Measurements from ENCODE around the gene CCDC187.
A peak's percentile ranks its signal among the peaks of the same experiment; 100 is the strongest.

Gene CCDC187

DNA sequence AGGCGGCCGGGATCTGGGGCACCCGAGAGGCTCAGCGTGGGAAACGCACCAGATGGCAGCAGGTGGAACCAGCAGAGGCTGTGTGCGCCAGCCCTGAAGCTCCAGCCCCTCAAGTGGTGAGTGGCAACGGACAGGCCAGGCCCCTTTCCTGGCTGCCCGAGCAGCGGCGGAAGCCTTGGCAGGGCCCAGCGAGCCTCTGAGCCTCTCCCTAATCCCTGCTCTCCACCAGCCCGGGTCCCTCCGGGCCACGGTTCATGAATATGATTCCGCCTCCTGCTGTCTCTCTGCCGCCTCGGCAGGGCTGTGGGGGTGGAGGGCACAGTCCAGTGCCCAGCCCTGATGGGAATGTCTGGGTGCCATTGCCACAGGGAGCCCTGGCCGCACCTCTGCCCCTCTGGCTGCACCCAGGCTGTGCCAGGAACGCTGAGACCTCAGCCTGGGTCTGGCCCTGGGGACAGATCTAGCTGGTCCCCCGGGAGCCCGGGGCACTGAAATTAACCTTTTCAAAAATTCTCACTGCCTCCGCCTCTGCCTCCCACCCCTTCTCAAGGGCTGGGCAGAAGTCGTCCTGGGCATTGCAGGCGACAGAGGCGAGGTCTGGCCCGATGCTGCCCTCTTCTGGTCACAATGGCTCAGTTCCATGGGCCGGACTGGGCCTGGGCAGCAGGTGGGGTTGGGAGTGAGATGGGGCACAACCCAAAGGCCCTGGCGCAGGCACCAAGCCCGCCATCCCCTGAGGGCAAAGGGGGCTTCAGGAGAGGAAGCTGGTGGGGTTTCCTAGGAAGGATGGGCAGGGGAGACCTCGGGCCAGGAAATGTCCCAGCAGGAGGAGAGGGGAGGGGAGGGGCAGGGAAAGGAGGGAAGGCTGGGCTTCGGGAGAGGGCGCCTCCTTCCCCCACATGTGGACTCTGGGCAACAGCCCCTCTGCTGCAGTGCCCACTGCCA, 20.3 kb downstream of the CCDC187 start:
- peak; percentile 71 for DNase-seq (ENCODE audit: low spot score)

DNA sequence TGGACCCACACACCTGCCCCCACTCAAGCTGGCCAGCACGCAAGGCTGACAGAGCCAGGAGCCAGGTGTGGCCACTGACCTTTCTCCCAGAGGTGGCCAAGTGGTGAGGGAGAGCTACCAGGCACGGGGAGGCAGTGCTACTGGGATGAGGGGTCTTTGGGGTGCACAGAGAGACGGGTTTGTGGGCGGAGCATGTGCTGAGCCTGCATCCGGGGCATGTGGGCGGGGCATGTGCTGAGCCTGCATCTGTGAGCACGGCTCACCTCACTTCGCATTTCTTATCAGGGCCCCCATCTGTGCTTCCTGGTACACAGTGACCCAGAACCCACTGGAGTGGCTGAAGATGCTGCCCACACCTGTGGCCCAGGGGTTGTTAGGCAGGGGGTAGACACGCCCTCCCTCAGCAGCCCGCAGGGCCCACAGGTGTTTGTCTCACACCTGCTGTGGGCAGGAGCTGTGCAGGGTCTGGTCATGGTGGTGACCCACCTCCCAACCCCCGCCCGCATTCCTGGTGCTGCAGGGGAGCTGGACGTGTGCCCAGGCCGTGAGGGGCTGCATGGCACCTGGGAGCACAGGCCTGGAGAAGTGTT, 21.5 kb downstream of the CCDC187 start:
- no peak for DNase-seq (ENCODE audit: low spot score)

DNA sequence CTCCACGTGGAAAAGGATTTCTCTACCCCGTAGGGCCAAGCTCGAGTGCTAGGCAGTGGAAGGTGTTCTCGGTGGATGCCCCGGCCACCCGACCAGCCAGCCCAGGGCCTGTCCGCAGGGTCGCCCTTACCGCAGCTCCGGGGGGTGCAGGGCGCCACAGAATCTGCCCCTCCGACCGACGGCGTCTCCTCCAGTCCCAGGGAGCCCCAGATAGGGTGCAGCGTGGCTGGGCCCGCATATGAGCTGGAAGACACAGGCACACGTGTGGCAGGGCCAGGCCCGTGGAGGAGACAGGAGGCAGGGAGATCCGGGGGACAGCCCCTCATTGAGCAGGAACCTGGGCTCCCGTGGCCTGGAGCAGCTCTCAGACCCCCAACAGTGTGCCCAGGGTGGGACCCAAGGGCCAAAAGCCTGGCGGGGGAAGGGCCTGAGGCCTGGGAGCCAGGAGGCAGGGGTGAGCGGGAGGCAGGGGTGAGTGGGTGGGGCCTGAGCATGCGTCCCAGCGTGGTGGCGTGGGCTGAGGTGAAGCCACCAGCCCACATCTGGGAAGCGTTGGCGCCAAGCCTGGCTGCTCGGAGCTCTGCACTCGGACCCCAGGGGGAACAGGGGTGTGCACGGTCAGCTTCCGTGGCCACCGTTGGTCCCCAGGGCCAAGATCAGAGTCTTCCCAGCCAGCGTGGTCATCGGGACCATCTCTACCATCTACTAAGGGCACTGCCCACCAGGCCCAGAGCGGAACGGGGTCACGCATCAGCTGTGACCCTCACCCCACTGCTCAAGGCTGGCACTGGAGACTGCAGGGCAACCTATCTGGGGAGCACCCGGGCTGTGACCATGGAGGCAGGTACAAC, 22.2 kb downstream of the CCDC187 start:
- no peak for DNase-seq (ENCODE audit: low spot score)

DNA sequence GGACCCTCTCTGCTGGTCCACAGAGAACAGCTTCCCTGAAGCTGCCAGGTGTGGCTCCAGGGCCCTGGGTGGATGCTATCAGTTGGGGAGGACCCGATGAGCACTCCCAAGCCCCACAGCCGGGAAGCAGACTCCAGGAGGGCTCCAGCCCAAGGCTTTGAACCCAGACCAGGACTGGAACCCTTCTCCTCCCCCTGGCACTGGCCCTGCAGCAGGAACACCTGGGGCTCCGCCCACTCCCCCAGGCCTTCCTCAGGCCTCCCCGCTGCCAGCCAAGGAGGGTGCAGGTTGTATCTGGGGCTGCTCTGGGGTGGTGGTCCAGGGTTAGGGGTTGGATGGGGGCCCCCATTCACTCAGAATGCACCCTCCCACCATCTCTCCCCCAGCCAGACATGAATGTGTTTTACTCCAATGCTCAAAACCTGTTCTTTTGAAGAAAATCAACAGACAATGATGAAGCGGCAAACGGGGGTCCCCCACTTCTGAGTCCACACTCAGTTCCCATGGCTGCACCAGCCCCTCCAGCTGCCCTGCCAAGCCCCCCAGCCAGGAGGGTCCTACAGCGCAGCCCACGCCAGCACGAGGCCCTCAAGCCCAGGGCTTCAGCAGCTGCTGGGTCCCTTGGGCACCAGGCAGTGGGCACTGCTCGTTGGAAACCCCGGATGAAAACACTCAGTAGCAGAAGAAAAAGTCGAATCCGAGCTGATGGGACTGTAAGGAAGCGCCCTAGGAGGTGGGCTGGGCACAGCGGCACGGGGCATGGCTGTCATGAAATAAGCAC, 23.2 kb downstream of the CCDC187 start:
- DNase-seq (ENCODE audit: low spot score) = no peak

DNA sequence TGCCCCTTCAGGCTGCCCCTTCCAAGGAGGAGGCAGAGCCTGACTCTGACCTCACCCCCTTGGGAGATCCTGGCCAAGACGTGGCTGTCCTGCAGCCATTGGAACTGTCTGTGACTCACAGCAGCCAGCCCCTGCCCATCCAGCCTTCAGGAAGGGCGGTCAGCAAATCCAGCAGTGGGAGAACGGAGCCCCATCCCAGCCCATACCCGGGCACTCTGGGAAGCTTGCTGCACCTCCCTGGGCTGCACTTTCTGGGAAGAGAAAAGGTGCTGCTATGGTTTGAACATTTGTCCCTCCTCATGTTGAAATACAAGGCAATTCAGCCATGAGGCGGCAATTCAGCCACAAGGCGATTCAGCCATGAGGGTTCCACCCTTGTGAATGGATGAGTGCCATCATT, 24.4 kb downstream of the CCDC187 start:
- no peak for DNase-seq (ENCODE audit: low spot score)

DNA sequence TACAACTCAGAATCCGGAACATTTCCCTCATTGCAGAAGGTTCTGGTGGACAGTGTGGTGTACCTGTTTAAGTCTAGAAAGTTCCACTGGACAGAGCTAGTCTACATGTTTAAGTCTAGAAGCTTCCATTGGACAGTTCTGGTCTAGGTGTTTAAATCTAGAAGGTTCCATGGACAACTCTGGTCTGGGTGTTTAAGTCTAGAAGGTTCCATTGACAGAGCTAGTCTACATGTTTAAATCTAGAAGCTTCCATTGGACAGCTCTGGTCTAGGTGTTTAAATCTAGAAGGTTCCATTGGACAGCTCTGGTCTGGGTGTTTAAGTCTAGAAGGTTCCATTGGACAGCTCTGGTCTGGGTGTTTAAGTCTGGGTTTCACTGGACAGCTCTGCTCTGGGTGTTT, 25.0 kb downstream of the CCDC187 start:
- DNase-seq (ENCODE audit: low spot score) = no peak

DNA sequence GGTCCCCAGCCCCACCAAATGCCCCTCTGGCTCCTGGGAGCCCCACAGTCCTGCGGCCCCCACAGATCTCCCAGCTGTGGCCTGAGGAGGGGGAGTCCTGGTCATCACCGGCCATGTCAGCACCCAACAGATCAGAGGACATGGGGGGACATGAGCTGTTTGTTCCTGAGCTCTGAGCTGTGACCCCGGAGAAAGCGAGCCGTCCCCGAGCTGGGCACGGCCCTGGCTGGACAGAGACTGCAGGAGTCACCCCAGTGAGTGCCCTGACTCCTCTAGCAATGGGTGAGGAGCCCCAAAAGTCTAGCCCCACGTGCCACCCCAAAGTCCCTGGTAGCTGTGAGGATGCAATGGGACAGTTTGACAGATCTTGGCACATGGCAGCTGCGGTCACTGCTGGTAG, 25.7 kb downstream of the CCDC187 start:
- no peak for DNase-seq (ENCODE audit: low spot score)

DNA sequence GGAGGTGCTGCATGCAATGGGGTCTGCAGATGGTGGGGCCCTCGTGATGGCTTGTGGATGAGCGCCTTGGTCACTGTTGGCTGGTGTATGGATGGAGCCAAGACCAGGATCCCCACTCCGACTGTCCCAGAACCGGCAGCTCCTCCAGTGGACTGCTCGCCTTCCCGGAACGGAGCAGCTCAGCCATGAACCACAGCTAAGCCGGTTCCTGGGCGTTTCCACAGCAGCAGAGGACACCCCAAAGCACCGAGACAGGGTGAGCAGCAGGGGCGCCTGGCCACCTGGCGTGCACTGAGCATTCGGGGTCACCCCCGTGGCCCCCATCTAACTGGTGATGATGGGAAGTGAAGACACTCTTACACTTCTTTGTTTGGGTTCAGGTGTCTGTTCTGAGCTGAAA, 26.1 kb downstream of the CCDC187 start:
- no peak for DNase-seq (ENCODE audit: low spot score)

DNA sequence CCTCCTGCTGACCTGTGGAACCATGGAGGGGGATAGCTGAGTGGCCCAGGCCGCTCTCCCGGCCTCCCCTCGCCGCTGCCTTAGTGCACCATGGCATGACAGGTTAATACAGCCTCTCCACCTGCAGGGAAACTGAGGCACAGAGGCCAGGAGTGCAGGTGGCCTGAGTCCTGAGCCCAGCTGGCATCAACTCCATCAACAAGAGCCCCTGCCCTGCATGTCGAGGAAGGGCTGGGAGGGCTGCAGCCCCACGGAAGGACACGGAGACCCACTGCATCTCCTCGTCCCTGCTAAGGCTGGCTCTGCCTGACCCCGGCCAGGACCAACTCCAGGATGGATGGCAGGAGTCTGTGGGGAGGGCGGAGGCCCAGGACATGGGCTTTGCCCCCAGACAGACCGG, 27.2 kb downstream of the CCDC187 start:
- no peak for DNase-seq (ENCODE audit: low spot score)

DNA sequence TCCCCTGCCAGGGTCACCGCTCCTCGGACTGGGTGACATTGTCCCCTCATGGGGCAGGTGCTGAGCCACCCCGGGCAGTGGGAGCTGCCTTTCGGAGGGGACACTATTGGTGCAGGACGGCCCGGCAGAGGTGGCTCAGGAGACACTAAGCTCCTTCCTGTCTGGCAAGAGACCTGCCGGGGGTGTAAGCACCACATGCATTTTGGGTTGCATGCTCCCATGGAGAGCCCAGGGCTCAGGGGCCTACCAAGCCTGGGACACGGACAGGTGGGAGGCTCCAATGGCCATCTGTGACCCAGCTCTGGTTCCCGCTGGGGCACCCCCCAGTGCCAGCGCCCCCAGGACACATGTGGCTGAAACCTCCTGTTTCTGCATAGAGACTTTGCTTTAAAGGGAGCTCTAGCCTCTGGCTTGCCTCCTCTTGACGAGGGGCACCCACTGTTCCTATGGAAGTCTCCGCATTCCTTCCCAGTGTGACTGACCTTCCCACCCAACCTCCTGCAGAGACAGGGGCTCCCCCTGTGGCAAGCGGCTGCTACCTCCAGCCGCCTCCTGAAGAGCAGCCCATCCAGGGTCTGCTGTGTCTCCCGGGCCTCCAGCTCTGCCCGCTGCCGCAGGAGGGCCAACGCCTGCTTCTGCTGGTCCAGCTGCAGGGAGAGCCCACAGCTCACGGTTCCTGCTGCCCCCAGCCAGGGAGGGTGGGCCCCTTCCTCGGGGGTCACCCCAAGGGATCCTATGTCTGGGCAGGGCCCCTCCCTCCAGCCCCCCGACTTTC, 28.1 kb downstream of the CCDC187 start:
- DNase-seq (ENCODE audit: low spot score) = no peak

DNA sequence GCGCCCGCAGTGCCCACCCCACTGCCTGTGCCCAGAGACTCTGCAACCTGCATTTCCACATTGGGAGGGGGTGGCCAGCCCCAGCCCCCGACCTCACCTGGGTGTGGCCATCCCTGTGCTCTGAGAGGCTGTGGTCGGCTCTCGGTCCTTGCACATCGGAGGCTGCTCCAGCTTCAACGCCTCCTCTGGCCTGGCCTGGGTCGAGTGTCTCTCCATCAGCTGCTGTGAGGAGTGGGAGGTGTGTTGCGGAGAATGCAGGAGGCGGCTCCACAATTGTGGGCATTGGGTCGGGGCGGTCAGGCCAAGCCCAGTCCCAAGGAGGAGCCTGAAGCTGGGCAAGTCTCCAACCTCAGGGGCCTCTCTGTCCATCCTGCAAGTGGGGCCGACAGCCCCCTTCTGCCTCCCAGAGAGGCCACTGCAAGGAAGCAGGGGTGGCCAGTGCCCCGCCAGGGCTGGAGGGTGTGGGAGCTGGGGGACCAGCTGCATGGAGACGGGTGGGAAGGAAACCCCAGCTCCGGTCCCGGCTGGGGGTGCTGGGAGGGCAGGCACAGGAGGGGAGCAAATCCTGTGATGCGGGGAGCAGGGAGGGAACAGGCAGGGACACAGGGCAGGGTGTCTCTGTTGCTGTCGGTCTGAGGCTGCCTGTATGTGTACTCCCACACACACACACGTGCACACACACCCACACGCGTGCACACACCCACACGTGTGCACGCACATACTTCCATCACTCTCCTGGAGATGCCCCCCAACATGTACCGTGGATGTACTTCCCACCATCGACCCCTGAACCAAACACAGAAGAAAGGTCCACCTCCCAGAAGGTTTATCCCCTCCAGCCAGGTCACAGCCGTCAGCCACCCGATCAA, 28.9 kb downstream of the CCDC187 start:
- no peak for DNase-seq (ENCODE audit: low spot score)

DNA sequence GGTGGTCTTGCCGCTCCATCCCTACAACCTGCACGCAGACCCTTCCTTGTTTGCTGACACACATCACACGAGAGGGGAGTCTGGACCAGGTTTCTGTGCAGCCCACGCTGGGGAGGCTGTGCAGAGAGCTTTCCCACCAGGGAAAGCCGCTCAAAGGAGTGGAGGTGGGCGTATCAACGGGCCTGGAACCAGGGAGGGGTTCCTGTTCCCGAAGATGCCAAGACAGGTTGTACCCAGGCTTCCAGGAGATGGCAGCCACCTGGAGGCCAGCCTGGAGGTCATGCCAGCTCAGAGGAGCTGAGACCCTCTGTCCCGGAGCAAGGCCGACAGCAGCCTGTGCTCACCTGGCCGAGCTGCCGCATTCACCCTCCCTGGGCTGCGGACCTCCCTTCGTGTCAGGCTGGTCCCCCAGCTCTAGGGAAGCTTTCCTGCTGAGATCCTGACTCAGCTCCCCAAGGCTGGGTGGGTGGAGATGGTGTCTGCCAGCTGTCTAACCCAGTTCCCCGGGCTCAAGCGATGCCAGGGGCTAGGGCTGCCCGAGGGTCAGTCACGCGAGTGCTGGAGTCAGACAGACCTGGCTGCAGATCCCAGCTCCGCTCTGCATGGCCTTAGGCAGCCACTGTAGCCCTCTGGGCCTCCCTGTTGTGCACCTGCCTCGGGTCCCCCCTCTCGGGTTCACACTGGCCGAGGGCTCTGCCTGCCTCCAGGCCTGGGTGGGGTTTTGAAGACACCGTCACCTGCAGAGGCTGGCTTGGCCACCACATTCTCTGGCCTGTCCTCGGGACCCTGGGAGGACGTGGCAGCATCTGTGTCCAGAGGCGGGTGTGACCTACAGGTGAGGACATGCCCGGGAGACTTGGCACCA, 29.7 kb downstream of the CCDC187 start:
- DNase-seq (ENCODE audit: low spot score) = no peak

DNA sequence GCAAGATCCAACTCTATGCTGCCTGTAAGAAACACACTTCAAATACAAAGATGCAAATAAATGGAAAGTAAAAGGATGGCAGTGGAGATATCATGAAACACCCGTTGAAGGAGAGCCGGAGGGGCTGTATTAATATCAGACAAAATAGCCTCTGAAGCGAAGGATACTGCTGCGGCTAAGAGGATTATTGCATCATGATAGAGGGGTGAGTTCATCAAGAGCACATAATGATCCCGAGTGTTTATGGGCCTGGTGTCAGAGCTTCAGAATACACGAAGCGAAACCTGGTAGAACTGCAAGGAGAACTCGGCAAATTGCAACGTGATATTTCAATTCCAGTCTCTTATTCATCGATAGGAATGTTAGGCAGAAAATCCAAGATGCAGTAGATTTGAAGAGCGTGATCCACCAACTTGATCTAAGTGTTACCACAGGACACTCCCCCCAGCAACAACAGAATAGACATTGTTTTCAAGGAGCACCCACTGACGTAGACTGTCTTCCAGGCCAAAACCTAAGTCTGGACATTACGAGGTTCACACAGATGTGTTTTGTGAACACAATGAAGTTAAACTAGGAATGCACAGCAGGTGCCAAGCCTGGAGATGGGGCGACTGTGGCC, 30.5 kb downstream of the CCDC187 start:
- no peak for DNase-seq (ENCODE audit: low spot score)

DNA sequence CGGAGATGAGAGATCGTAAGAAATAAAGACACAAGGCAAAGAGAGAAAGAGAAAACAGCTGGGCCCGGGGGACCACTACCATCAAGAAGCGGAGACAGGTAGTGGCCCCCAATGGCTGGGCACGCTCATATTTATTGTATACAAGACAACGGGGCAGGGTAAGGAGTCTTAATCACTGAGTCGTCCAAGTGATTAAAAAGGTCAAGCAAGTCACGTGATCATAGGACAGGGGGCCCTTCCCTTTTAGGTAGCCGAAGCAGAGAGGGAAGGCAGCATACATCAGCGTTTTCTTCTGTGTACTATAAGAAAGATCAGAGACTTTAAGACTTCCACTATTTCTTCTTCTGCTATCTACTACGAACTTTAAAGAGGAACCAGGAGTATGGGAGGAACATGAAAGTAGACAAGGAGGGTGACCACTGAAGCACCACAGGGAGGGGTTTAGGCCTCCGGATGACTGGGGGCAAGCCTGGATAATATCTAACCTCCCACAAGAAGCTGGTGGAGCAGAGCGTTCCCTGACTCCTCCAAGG, 33.7 kb downstream of the CCDC187 start:
- DNase-seq (ENCODE audit: low spot score) = no peak

DNA sequence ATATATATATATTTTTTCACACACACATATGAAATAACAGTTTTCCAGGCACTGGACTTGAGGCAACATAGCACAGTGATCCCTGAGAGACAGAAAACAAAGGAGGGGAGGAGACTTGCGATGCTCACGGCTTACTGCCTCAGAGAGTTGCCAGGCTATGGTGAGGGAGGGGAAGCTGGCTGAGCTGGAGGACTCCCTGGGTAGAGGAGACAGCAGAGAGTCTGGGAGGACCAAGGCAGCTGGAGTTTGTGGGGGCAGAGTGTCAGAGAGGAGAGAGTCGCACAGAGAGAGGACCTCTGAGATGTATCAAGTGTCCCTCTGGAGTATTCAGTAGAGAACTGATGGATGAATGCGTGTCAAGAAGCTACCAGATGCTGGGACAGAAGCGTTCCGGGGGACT, 35.2 kb downstream of the CCDC187 start:
- DNase-seq (ENCODE audit: low spot score) = no peak

DNA sequence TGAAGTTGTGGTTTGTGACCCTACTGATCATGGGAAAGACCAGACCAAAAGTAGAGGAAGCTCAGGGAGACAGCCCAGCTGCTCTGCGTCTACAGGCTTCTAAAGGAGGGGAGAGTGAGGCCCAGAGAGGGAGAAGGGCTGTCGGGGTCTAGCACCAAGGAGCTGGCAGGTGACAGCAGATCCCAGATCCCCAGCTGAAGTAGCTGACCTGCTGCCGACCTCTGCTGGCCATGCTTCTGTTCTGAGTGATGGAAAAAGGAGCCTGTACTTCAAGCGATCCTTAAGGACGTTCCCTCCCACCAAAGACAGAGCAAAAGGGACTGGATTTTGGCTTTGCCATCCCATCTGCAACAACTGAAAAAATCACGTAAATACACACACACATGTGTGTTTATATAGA, 35.6 kb downstream of the CCDC187 start:
- DNase-seq (ENCODE audit: low spot score) = no peak

DNA sequence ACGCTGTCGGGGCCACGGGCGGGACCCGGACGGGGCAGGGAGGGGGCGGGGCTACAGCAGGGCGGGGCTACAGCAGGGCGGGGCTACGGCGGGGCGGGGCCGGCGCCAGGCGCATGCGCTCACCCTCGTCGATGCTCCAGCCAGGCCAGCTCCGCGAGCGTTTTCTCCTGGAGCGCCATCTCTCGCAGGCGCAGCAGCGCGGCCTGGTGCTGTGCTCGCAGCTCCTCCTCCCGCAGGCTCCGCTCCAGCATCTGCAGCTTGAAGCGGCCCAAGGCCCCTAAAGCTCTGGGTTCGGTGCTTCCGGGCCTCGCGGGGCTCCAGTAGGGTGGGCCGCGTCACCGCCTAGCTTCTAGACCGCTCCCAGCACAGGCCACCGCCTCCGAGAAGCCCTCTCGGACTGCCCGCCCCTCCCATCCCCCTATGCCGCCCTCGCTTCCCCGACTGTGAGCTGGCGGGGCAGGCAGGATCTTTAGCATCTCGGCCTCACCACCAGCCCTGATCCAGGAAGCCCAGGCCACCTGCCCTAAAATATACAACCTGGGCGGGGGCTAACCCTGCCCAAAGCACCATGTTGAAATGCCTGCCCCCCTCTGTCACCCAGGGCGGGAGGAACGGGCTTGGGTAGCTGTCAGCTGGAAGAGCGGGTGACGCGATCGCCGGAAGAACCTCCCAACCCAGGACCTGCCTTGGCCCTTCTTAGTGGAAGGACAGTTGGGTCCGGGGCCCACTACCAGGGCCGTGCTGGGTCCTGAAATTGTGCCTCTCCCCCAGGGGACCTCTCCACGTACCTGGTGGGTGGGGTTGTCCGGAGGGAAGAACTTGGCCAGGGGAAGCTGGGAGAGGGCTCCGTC, 36.4 kb downstream of the CCDC187 start:
- DNase-seq (ENCODE audit: low spot score) = peak; percentile 85

Data from CD4-positive, alpha-beta T cell treated with Interleukin-2 at 100 ng/mL for 4 hours (primary cell).